Transverse colon (tissue), 4 donors: ENCODE measurements around the gene TJP1. TPM values are rescaled to one million over a fixed set of nuclear protein-coding genes. Genes with fewer than 3 reads are reported as not detected.
"Not testable (repeated sequence)": the region's sequence is repeated elsewhere in the genome, so short reads cannot be mapped to it uniquely, and the experiment has no call there.

Experiments
- DNase-seq: peaks from one replicate; pipeline ENCODE4 v3.0.0-alpha.2; 2019
- H3K27ac ChIP-seq, 4 donors: fragments of 200-600 bp; sonication (generic); 2 replicates each; pipeline ENCODE4 v1.5.1; 2016 to 2018; ENCODE audit warnings: inconsistent platforms in 4 of 4
- H3K27me3 ChIP-seq: fragments of 200-600 bp; sonication (generic); 2 replicates; pipeline ENCODE4 v1.5.1; 2017; ENCODE audit warnings: inconsistent platforms
- H3K36me3 ChIP-seq, 4 donors: fragments of 200-600 bp; sonication (generic); 2 replicates each; pipeline ENCODE4 v1.5.1; 2017 to 2019; ENCODE audit warnings: inconsistent platforms in 4 of 4
- H3K4me1 ChIP-seq, 4 donors: fragments of 200-600 bp; sonication (generic); 2 replicates each; pipeline ENCODE4 v1.5.1; 2017 to 2020; ENCODE audit warnings: inconsistent platforms in 4 of 4
- H3K4me3 ChIP-seq, 4 donors: fragments of 200-600 bp; sonication (generic); 1 replicate in 1 of 4; 2 replicates in 3 of 4; pipeline versions ENCODE4 v1.5.1 to v1.6.1; 2017 to 2019; ENCODE audit warnings: inconsistent platforms in 4 of 4
- H3K9me3 ChIP-seq, 2 donors: fragments of 200-600 bp; sonication (generic); 2 replicates each; pipeline ENCODE4 v1.5.1; 2017 to 2019; ENCODE audit warnings: inconsistent platforms in 2 of 2
- EP300 ChIP-seq: sonication (generic); formaldehyde crosslinking; IDR thresholded peaks from one replicate; pipeline ENCODE4 v1.6.1; 2017; ENCODE audit warnings: antibody characterized with exemption, low read depth
- POLR2A ChIP-seq: fragments of 450-650 bp; IDR thresholded peaks from one replicate; pipeline ENCODE4 v1.6.1; 2016; ENCODE audit warnings: antibody characterized with exemption, mild to moderate bottlenecking, moderate library complexity
- POLR2AphosphoS5 ChIP-seq, 3 donors: sonication (generic); formaldehyde crosslinking; IDR thresholded peaks; one replicate each; pipeline ENCODE4 v1.6.1; 2016; ENCODE audit warnings: antibody characterized with exemption in 3 of 3
- WGBS, 2 donors: methylation state at CpG; one replicate each; pipeline ENCODE4 v1.1.5; 2018; ENCODE audit warnings: low coverage in 1 of 2; 5-methylcytosine and 5-hydroxymethylcytosine counted together
- in situ Hi-C, 4 donors: fragments of 200-750 bp; cut with MboI; loops; one replicate each; pipeline versions ENCODE4 v1.15.0 to v1.15.1; 2017; ENCODE audit warnings: low sequenced_read_pairs in 3 of 4, low pct_ligation_motif_present in 1 of 4, low pct_unique_long_range_greater_than_20kb in 1 of 4
- intact Hi-C: fragments of 100-400 bp; cut with DNase I; formaldehyde crosslinking; loops from one replicate; pipeline ENCODE4 v1.15.1; 2023; ENCODE audit warnings: low total_unique reads
- total RNA-seq, 4 donors: library from RNA; depleted of rRNA; stranded (reverse); fragments of >200 nt; gene quantifications; one replicate each; pipeline ENCODE4 v1.1.0, GENCODE V29; 2016
- TF ChIP-seq, protein P1 (sequence below), 5 experiments: fragments of 200-600 bp in 3 of 5; fragments of 450-650 bp in 2 of 5; sonication (generic) in 3 of 5; IDR thresholded peaks; 1 replicate in 2 of 5; 2 replicates in 3 of 5; pipeline ENCODE4 v1.5.1; 2016 to 2017; ENCODE audit warnings: antibody characterized with exemption in 5 of 5, inconsistent platforms in 3 of 5, mild to moderate bottlenecking in 2 of 5, moderate library complexity in 1 of 5

Gene TJP1
- total RNA-seq, 4 donors from 2014 or later: 69.9 to 119 (median 93.0) TPM

DNA sequence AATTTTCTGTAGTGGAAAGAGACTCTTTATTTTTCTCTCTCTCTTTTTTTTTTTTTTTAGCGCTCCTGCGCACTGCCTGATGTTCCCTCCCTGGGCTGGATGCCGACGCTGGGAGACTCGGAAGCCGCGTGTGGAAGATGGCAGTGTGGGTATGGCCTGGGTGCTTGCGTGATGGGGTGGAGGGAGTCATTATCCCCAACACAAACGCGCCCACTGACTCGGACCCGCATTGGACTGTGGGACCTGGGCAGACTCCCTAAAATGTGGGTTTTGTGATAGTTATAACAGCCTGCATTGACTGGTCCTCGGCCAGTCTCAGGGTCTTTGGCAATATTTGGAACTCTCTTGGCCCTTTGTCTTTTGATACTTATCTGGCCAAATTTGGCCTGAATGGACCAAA lies 157.9 kb downstream of the TJP1 start:
- 84% methylated on average over 13 of the region's 13 CpGs; no CpG with 5 or more reads in 1 of the 2 donors for WGBS, 2 donors
- intact Hi-C loops: no loop called here
- Histone ChIP-seq H3K9me3 (no peaks in the 10 kb centered on the region), H3K4me1 (no peaks in the 10 kb centered on the region), H3K4me3 (no peak overlapping the region), H3K27me3 (no peaks in the 10 kb centered on the region), H3K27ac (no peak overlapping the region), H3K36me3 (no peaks in the 10 kb centered on the region)
- no peak for DNase-seq
- in situ Hi-C loops: loop anchor here in 2 of 4 donors (25.0 kb wide), 2 partner anchors 273 to 398 kb away; no protein-coding TSS in a partner anchor
- no peak for TF ChIP-seq POLR2A
- no peak for TF ChIP-seq EP300
- TF ChIP-seq, protein P1, sequence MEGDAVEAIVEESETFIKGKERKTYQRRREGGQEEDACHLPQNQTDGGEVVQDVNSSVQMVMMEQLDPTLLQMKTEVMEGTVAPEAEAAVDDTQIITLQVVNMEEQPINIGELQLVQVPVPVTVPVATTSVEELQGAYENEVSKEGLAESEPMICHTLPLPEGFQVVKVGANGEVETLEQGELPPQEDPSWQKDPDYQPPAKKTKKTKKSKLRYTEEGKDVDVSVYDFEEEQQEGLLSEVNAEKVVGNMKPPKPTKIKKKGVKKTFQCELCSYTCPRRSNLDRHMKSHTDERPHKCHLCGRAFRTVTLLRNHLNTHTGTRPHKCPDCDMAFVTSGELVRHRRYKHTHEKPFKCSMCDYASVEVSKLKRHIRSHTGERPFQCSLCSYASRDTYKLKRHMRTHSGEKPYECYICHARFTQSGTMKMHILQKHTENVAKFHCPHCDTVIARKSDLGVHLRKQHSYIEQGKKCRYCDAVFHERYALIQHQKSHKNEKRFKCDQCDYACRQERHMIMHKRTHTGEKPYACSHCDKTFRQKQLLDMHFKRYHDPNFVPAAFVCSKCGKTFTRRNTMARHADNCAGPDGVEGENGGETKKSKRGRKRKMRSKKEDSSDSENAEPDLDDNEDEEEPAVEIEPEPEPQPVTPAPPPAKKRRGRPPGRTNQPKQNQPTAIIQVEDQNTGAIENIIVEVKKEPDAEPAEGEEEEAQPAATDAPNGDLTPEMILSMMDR (IDR thresholded peaks at IDR 0.05): no peak
- TF ChIP-seq POLR2AphosphoS5 (IDR thresholded peaks at IDR 0.05): no peak

DNA sequence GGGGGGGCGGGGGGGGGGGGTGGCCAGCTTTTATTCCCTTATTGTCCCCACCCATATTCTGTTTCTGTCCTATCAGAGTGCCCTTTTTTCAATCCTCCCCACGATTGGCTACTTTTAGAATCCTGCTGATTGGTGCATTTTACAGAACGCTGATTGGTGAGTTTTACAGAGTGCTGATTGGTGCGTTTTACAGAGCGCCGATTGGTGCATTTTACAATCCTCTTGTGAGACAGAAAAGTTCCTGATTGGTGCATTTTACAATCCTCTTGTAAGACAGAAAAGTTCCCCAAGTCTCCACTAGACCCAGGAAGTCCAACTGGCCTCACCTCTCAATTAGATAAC lies 164.8 kb downstream of the TJP1 start:
- H3K9me3 ChIP-seq, H3K27me3 ChIP-seq, H3K4me3 ChIP-seq, H3K27ac ChIP-seq, DNase-seq, H3K4me1 ChIP-seq, H3K36me3 ChIP-seq, intact Hi-C loops: not testable (repeated sequence)
- in situ Hi-C loops: loop anchor here in 2 of 4 donors (25.0 kb wide), 2 partner anchors 280 to 405 kb away; no protein-coding TSS in a partner anchor
- 86% methylated on average over 6 of the region's 6 CpGs; no CpG with 5 or more reads in 1 of the 2 donors for WGBS, 2 donors

DNA sequence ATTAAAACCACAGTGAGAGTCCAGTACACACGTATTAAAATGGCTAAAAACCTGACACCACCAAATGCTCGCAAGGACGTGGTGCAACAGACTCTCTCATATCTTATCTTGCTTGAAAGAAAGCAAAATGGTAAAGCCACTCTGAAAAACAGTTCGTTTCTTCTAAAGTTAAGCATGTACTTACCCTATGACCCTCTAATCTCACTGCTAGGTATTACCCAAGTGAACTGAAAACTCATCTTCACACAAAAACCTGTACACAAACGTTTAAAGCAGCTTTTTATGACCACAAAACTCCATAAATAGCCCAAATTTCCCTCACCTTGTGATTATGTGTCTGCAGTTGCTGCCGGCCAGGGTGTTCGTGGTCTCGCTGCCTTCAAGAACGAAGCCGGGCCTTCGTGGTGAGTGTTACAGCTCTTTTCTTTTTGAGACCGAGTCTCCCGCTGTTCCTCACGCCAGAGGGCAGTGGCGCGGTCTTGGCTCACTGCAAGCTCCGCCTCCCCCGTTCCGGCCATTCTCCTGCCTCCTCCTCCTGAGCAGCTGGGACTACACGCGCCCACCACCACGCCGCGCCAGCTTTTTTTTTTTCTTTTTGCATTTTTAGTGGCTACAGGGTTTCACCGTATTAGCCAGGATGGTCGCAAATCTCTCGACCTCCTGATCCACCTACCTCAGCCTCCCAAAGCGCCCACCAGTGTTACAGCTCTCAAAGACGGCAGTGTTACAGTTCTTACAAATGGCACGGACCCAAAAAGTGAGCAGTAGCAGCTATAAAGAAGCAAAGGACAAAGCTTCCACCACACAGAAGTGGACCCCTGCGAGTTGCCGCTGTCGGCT lies 165.4 kb downstream of the TJP1 start:
- WGBS, 2 donors: 85 to 89% methylated on average over 11 to 33 of the region's 33 CpGs

DNA sequence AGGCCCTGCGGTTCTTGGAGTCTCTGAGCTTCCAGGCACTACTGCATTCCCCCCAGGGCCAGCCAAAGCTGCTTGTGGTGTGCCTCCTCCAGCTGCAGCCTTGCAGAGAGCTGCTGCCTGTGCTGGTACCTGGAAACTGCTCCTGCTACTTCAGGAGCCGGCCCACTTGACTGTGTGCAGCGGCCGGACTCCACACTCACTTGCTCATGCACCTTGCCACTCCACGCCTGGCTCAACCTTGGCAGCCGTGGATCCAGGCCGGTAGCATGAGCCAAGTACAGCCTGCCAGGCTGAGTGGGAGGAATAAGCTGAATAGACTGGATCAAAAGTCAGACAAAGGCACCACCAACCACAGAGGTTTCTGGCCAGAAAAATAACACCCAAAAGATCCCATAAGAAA lies 169.7 kb downstream of the TJP1 start:
- H3K27me3 ChIP-seq: no peaks in the 10 kb centered on the region
- no peak overlapping the region for H3K4me3 ChIP-seq
- H3K36me3 ChIP-seq: no peaks in the 10 kb centered on the region
- in situ Hi-C loops: loop anchor here in 2 of 4 donors (25.0 kb wide), 2 partner anchors 285 to 410 kb away; no protein-coding TSS in a partner anchor
- no peaks in the 10 kb centered on the region for H3K4me1 ChIP-seq
- 95% methylated on average over 6 of the region's 7 CpGs; no CpG with 5 or more reads in 1 of the 2 donors for WGBS, 2 donors
- no peak for TF ChIP-seq EP300
- TF ChIP-seq, protein P1 (IDR thresholded peaks at IDR 0.05): no peak
- no peak overlapping the region for H3K27ac ChIP-seq
- DNase-seq: no peak
- no peaks in the 10 kb centered on the region for H3K9me3 ChIP-seq
- intact Hi-C loops: no loop called here

More for the DNA sequence above, 165.4 kb downstream of the TJP1 start:
- Histone ChIP-seq H3K27ac (no peak overlapping the region), H3K4me1 (no peaks in the 10 kb centered on the region), H3K36me3 (no peaks in the 10 kb centered on the region), H3K27me3 (no peaks in the 10 kb centered on the region), H3K9me3 (no peaks in the 10 kb centered on the region), H3K4me3 (no peak overlapping the region)
- TF ChIP-seq, protein P1 (IDR thresholded peaks at IDR 0.05): no peak
- TF ChIP-seq EP300 (no peak), POLR2A (no peak), POLR2AphosphoS5 (IDR thresholded peaks at IDR 0.05) (no peak)
- intact Hi-C loops: no loop called here
- no peak for DNase-seq
- in situ Hi-C loops: loop anchor here in 2 of 4 donors (25.0 kb wide), 2 partner anchors 280 to 405 kb away; no protein-coding TSS in a partner anchor
